Peyer's patch (tissue), 4 donors: ENCODE data around the gene TMEM119.

Experiments
- POLR2A ChIP-seq, 2 donors: fragments of 450-650 bp; IDR thresholded peaks; one replicate each; pipeline ENCODE4 v1.5.1; 2017; ENCODE audit warnings: antibody characterized with exemption in 2 of 2, mild to moderate bottlenecking in 2 of 2, moderate library complexity in 2 of 2
- TF ChIP-seq, protein P1 (sequence below), 6 experiments: fragments of 450-650 bp in 4 of 6; fragments of 200-600 bp in 2 of 6; sonication (generic) in 1 of 6; IDR thresholded peaks; one replicate each; pipeline ENCODE4 v1.5.1; 2017 to 2019; ENCODE audit warnings: antibody characterized with exemption in 6 of 6, mild to moderate bottlenecking in 3 of 6, moderate library complexity in 1 of 6

DNA sequence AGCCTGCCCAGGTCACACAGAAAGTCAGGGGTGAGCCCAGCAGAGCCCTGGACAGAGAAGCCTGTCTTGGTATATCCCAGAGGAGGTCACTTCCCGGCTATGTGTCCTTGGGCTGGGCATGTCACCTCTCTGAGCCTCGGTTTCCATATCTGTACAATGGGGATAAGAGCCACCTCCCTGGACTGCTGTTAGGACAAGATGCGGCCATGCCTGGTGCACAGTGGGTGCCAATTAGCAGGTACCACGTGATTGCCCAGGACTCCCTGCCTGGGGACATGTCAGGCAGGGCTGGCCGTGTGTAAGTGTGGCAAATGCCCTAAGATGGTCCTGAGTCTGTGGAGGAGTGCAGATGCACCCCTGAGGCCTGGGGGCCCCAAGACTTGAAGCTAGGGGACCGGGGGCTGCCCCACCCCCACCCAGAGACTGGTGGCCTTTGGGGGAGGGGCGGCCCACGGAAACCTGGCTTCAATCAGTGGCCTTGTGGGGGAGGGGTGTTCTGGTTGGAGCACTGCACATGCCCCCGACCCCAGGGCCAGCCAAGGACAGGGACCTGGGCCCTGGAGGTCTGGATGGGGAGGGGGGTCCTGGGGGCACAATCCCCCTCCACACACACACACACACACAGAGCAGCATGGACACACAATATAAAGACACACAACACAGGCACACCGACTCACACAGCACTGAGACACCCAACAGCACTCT lies 878 bp downstream of the TMEM119 start:
- TF ChIP-seq, protein P1, sequence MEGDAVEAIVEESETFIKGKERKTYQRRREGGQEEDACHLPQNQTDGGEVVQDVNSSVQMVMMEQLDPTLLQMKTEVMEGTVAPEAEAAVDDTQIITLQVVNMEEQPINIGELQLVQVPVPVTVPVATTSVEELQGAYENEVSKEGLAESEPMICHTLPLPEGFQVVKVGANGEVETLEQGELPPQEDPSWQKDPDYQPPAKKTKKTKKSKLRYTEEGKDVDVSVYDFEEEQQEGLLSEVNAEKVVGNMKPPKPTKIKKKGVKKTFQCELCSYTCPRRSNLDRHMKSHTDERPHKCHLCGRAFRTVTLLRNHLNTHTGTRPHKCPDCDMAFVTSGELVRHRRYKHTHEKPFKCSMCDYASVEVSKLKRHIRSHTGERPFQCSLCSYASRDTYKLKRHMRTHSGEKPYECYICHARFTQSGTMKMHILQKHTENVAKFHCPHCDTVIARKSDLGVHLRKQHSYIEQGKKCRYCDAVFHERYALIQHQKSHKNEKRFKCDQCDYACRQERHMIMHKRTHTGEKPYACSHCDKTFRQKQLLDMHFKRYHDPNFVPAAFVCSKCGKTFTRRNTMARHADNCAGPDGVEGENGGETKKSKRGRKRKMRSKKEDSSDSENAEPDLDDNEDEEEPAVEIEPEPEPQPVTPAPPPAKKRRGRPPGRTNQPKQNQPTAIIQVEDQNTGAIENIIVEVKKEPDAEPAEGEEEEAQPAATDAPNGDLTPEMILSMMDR (IDR thresholded peaks at IDR 0.05): no peak
- no peak for TF ChIP-seq POLR2A (IDR thresholded peaks at IDR 0.05)
